Measurements from ENCODE around the gene TLR1. TPM values are rescaled to one million over a fixed set of nuclear protein-coding genes. Genes with fewer than 3 reads are reported as not detected.

Gene TLR1
- total RNA-seq, 1 experiment from 2014 or later, result not detected

DNA sequence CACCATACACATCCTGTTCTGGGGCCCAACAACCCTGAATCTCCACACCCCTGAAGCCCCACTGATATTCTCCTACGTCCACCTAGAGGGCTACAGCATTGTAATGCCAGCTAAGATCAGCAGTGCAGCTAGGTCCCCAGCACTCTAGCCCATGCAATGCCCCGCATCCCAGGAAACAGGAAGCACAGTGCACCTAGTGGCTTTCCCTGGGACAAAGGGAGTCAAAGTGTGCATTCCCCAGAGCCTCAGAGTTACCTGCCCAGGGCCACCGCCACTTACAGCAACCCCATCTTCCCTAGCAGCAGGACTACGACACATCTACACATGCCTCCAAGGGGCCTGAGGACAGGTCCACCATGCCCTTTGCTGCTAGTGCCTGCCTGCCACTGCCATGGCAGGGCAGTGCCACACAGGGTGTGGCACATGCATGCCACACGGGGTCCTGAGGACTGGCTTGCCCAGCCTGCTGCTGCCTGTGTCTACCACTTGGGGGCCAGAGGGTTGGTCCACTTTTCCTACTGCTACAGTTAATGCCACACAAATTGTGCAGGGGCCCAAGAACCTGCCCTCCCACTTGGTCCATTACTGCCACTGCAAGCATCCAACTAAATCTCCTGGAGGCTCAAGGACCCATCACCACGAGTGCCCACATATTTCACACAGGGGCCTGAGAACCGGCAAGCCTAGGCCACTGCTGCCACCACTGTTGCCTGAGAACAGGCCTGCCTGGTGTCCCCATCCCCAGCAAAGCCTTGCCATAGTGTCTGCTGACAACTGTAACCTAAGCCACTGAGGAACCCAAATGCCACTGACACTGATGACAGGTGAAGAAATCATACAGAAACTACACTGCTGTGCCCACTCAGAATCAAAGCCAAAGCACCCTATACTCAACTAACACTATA lies 28.3 kb upstream of the TLR1 start:
- H3K18ac ChIP-seq (ENCODE audit: insufficient read length, low read depth, low read length), result no peak overlapping the region
- no peak overlapping the region for H3K56ac ChIP-seq (ENCODE audit: insufficient read length, low read depth, low read length)
- H2BK20ac ChIP-seq (ENCODE audit: low read depth, low read length, poor library complexity, severe bottlenecking), result no peak overlapping the region
- no peaks in the 10 kb centered on the region for H3K79me2 ChIP-seq (ENCODE audit: insufficient read depth, low read length)
- H2BK5ac ChIP-seq (ENCODE audit: insufficient read length, low read length), result no peak overlapping the region
- H3K4me1 ChIP-seq (ENCODE audit: insufficient read depth, low read length), result no peaks in the 10 kb centered on the region
- Mint-ChIP-seq H3K27ac (no peak overlapping the region), H3K4me3 (no peak overlapping the region), H3K4me1 (no peaks in the 10 kb centered on the region), H3K36me3 (ENCODE audit: insufficient read depth in 1 of 3, low read depth in 3 of 3) (no peaks in the 10 kb centered on the region; a peak in 2 of 7 replicates), H3K27me3 (ENCODE audit: low read depth) (no peaks in the 10 kb centered on the region), H3K9me3 (peaks cover 0 to 10% of the 10 kb centered on the region in 2 experiments; a peak in 3 of 5 replicates)
- H4K20me1 ChIP-seq (ENCODE audit: control insufficient read depth, insufficient read depth, insufficient read length), result no peaks in the 10 kb centered on the region
- H3K27ac ChIP-seq (ENCODE audit: insufficient read length, low read depth, low read length), result no peak overlapping the region
- no peak overlapping the region for H3K4me2 ChIP-seq (ENCODE audit: insufficient read depth, insufficient read length, low read length)
- H3K4ac ChIP-seq (ENCODE audit: low read depth, low read length), result no peak overlapping the region
- H2AFZ ChIP-seq (ENCODE audit: low read length), result no peak overlapping the region
- H4K5ac ChIP-seq (ENCODE audit: insufficient read length, low read depth, low read length), result no peak overlapping the region
- no peak overlapping the region for H2AK5ac ChIP-seq (ENCODE audit: insufficient read length, low read length)
- no peak overlapping the region for H4K91ac ChIP-seq (ENCODE audit: insufficient read length, low read depth, low read length)
- TF ChIP-seq, protein P1, sequence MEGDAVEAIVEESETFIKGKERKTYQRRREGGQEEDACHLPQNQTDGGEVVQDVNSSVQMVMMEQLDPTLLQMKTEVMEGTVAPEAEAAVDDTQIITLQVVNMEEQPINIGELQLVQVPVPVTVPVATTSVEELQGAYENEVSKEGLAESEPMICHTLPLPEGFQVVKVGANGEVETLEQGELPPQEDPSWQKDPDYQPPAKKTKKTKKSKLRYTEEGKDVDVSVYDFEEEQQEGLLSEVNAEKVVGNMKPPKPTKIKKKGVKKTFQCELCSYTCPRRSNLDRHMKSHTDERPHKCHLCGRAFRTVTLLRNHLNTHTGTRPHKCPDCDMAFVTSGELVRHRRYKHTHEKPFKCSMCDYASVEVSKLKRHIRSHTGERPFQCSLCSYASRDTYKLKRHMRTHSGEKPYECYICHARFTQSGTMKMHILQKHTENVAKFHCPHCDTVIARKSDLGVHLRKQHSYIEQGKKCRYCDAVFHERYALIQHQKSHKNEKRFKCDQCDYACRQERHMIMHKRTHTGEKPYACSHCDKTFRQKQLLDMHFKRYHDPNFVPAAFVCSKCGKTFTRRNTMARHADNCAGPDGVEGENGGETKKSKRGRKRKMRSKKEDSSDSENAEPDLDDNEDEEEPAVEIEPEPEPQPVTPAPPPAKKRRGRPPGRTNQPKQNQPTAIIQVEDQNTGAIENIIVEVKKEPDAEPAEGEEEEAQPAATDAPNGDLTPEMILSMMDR (conservative IDR thresholded peaks at IDR 0.05), result peak; percentile 56
- DNase-seq, result peak; percentile 41
- no peaks in the 10 kb centered on the region for H3K23me2 ChIP-seq (ENCODE audit: insufficient read length, low read depth, low read length, poor library complexity, severe bottlenecking)
- H4K8ac ChIP-seq (replicated peaks; ENCODE audit: insufficient read length, low read depth, low read length), result no peak overlapping the region
- H3K27me3 ChIP-seq (ENCODE audit: insufficient read depth, low read length), result no peaks in the 10 kb centered on the region
- H3K79me1 ChIP-seq (ENCODE audit: insufficient read depth, low read depth, low read length, poor library complexity, severe bottlenecking), result no peaks in the 10 kb centered on the region
- H3K23ac ChIP-seq (ENCODE audit: insufficient read length, low read depth, low read length), result no peak overlapping the region
- no CpG with 5 or more reads among the region's 7 CpGs for WGBS (ENCODE audit: extremely low coverage, insufficient read length, low lambda C conversion rate)
- H3T11ph ChIP-seq (ENCODE audit: low read length), result no peak overlapping the region
- no peak overlapping the region for H3K9ac ChIP-seq (ENCODE audit: extremely low read depth, insufficient read length, low read length)
- H2BK12ac ChIP-seq (ENCODE audit: insufficient read length, low read depth, low read length), result no peak overlapping the region
- no peak overlapping the region for H3K14ac ChIP-seq (ENCODE audit: insufficient read depth, low read length)
- no peak overlapping the region for H2BK15ac ChIP-seq (ENCODE audit: low read depth, low read length)
- no peaks in the 10 kb centered on the region for H3K9me3 ChIP-seq (ENCODE audit: control insufficient read depth, low read depth, low read length)
- no peak overlapping the region for H2BK120ac ChIP-seq (ENCODE audit: low read depth, low read length, poor library complexity, severe bottlenecking)
